ENCODE results near the gene CALN1. TPM values are rescaled to one million over a fixed set of nuclear protein-coding genes. Genes with fewer than 3 reads are reported as not detected.

The CALN1 gene
- total RNA-seq, 1 experiment from 2014 or later = not detected

DNA sequence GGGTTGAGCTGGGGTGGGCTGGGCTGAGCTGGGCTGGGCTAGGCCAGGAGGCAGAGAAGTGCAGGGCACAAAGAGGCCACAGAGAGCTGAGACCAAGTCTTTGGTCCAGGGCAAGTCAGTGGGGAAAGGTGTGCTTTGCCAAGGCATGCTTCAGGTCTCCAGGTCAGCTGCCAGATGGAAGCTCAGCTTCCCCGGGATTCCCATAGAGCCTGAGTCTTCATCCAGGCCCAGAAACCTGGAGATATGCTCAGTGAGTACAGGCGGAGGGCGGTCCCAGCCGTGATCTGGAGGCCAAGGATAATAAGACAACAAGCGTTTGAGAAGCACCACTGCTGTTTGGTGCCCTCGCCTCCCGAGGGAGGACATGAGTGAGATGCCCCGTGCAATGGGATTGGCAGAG, 4.7 kb upstream of the CALN1 start:
- H3K36me3 ChIP-seq = no peaks in the 10 kb centered on the region
- no peaks in the 10 kb centered on the region for H3K27me3 ChIP-seq
- H3K9me3 ChIP-seq = no peaks in the 10 kb centered on the region
- no peak overlapping the region for H3K4me3 ChIP-seq
- DNase-seq = no peak

GRCh38 chr7:72415586-72415985, 3.4 kb upstream of the CALN1 start:
- DNase-seq = no peak
- H3K36me3 ChIP-seq = no peaks in the 10 kb centered on the region

DNA sequence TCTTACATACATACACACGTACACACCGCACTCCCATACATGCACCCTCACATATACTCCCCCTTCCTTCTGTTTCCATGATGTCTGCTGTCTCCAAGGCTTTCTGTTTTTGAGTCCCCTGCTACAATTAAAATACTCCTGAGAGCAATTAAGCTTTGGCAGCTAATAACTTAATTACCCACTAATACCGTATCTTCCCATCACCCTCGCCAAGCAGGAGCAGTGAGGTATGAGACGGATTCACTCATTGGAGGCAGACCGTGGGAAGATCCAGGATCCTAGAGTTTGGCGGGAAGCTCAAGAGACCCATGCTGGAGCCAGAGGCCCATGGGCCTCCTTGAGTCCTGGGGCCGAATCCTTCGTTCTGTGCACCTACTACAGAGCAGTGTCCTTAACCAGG, 1.7 kb upstream of the CALN1 start:
- Histone ChIP-seq H3K27me3 (no peaks in the 10 kb centered on the region), H3K4me3 (no peak overlapping the region), H3K36me3 (no peaks in the 10 kb centered on the region), H3K9me3 (no peaks in the 10 kb centered on the region)
- no peak for DNase-seq

More at GRCh38 chr7:72415586-72415985, 3.4 kb upstream of the CALN1 start:
- Histone ChIP-seq H3K4me3 (no peak overlapping the region), H3K9me3 (no peaks in the 10 kb centered on the region), H3K27me3 (no peaks in the 10 kb centered on the region)

DNA sequence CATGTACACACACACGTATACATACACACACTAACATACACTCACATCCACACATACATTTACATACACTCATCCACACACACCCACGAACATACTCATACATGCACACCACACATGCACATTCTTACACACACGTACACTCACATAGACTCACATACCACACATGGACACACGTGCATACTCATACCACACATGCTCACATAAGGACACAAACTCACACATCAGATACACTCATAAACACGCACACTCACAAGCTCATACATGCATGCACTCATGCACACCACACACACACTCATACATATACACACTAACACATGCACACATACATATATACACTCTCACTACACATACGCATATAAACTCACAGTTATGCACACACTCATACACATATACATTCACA, 1.2 kb upstream of the CALN1 start:
- Histone ChIP-seq H3K4me3 (no peak overlapping the region), H3K27me3 (no peaks in the 10 kb centered on the region), H3K36me3 (no peaks in the 10 kb centered on the region), H3K9me3 (no peaks in the 10 kb centered on the region)
- DNase-seq = no peak

- Histone ChIP-seq H3K27me3 (no peaks in the 10 kb centered on the region), H3K4me3 (no peak overlapping the region), H3K9me3 (no peaks in the 10 kb centered on the region), H3K36me3 (no peaks in the 10 kb centered on the region)
- DNase-seq = no peak
These were observed 719 bp downstream of the CALN1 start for GRCh38 chr7:72411419-72411818.

- Histone ChIP-seq H3K27me3 (no peaks in the 10 kb centered on the region), H3K36me3 (no peaks in the 10 kb centered on the region), H3K4me3 (no peak overlapping the region), H3K9me3 (no peaks in the 10 kb centered on the region)
- no peak for DNase-seq
These were observed 2.5 kb downstream of the CALN1 start for GRCh38 chr7:72409638-72410015.

DNA sequence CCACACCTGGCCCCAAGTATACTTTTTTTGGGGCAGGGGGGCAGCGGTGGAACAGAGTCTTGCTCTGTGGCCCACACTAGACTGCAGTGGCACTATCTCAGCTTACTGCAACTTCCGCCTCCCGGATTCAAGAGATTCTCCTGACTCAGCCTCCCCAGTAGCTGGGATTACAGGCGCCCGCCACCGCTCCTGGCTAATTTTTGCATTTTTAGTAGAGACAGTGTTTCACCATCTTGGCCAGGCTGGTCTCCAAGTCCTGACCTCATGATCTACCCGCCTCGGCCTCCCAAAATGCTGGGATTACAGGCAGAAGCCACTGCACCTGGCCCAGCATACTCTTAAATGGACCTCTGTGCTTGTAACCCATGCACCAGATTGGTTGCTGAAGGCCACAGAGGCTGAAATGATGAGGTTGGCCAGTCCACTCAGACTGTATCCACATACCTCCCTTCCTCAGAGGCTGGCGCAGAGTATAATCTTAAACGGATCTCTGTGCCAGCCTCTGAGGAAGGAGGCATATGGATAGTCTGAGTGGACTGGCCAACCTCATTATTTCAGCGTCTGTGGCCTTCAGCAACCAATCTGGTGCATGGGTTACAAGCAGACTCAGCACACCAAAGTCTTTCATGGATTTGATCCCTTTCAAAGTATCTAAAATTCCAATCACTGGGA, 3.0 kb downstream of the CALN1 start:
- H3K4me3 ChIP-seq = no peak overlapping the region
- no peak for DNase-seq
- H3K27me3 ChIP-seq = no peaks in the 10 kb centered on the region
- no peaks in the 10 kb centered on the region for H3K36me3 ChIP-seq
- no peaks in the 10 kb centered on the region for H3K9me3 ChIP-seq

DNA sequence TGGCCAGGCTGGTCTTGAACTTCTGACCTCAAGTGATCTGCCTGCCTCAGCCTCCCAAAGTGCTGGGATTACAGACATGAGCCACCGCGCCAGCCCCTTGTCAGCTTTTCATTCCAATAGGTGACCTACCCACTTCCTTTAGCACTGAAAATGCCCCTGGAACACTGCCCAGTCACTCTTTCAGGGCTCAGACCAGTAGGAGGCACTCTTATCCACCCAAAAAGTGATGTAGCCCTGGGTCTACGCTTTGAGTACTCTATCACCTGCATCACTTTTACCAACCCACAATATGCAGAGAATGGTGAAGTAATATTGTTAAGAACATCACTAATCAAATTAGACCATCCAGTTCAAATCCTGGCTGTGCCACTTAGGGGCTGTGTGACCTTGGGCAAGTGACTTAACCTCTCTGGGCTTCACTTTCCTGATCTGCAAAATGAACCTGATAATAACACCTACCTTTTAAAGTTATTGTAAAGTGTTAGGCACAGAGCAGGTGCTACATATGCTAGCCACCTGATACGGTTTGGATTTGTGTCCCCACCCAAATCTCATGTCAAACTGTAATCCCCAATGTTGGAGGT, 5.2 kb downstream of the CALN1 start:
- no peak for DNase-seq
- no peaks in the 10 kb centered on the region for H3K27me3 ChIP-seq
- no peaks in the 10 kb centered on the region for H3K36me3 ChIP-seq
- H3K9me3 ChIP-seq = no peaks in the 10 kb centered on the region
- no peak overlapping the region for H3K4me3 ChIP-seq

DNA sequence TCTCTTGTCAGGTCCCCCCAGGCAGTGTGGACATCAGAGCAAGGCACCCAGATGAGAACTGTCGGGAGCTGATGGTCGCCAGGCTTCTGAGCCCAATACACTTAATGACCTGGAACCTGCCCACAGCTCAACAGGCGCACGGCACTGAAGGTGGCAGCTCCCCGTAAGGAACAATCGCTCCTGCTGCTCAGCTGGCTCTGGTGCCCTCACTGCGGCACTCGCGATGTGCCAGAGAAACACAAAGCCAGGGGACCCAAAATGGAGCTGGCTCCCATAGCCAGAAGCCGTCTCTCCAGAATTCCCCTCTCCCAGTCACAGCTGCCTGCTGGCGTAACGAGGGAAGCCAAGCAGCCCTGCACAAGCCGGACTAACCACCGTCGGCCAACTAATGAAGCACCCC, 6.3 kb downstream of the CALN1 start:
- H3K4me3 ChIP-seq = no peak overlapping the region
- no peaks in the 10 kb centered on the region for H3K27me3 ChIP-seq
- no peaks in the 10 kb centered on the region for H3K9me3 ChIP-seq
- DNase-seq = no peak
- H3K36me3 ChIP-seq = no peaks in the 10 kb centered on the region

- Histone ChIP-seq H3K36me3 (no peaks in the 10 kb centered on the region), H3K4me3 (no peak overlapping the region)
- peak; percentile 5 for DNase-seq
These were observed 6.7 kb downstream of the CALN1 start for GRCh38 chr7:72405418-72405817.

DNA sequence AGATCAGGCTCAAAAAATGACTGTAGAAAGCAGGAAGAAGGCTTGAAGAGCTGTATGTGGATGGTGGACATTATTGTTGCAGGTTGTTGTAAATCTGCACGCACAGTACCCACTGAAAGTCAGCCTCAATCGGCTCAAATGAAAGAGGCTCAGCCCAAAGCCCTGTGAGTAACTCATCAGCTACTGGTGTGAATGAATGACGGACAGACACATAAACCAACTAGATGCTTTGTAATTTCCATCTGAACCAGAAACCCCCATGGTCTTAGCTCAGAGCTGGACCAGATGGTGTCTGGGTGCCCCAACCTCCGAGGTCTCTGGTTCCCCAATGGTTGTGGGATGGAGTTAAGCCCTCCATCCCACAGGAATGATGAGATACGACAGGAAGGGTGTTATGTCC, 7.4 kb downstream of the CALN1 start:
- Histone ChIP-seq H3K36me3 (no peaks in the 10 kb centered on the region), H3K9me3 (no peaks in the 10 kb centered on the region), H3K27me3 (no peaks in the 10 kb centered on the region), H3K4me3 (no peak overlapping the region)
- DNase-seq = no peak

More at GRCh38 chr7:72405418-72405817, 6.7 kb downstream of the CALN1 start:
- H3K27me3 ChIP-seq = no peaks in the 10 kb centered on the region
- no peaks in the 10 kb centered on the region for H3K9me3 ChIP-seq

GRCh38 chr7:72403458-72404076, 8.6 kb downstream of the CALN1 start:
- no peak for DNase-seq
- H3K4me3 ChIP-seq = no peak overlapping the region

DNA sequence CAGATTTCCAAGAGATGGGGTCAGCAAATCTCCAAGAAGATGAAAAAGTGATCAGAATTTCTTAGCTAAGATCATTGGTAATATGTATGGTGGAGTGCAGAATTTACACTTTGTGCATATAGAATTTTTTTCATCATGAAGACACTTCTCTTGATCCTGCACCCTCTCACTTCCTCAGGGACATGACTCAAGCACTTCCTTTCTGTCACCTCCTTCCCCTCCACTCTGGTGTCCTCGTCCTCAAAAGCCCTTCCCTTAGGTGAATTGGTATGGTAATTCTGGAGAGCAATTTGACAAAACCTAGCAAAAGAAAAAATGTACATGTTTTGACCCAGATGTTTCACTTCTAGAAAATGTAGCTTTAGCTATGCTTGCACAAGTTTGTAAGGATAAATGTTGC, 18.1 kb downstream of the CALN1 start:
- Histone ChIP-seq H3K9me3 (no peaks in the 10 kb centered on the region), H3K27me3 (no peaks in the 10 kb centered on the region), H3K36me3 (no peaks in the 10 kb centered on the region), H3K4me3 (no peak overlapping the region)
- no peak for DNase-seq

More at GRCh38 chr7:72403458-72404076, 8.6 kb downstream of the CALN1 start:
- Histone ChIP-seq H3K36me3 (no peaks in the 10 kb centered on the region), H3K27me3 (no peaks in the 10 kb centered on the region), H3K9me3 (no peaks in the 10 kb centered on the region)

DNA sequence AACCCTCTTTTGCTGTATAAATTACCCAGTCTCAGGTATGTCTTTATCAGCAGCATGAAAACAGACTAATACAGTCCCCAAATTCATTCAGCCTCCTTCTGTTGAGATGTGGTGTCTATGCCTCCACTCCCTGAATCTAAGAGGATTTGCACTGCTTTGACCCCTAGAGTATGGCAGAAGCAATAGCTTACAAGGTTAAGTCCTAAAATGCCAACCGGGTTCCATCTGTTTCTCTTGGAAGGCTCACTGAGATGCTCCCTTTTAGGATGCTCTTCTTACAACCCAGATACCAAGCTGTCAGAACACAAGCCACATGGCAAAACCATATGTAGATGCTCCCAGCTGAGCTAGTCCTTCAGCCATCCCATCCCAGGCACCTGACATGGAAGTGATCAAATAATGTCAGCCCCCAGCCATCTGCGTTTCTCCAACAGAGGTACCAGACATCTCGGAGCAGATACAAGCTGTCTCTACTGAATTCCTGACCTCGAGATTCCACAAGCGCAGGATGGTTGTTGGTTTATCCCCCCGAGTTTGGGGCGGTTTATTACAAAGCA, 20.2 kb downstream of the CALN1 start:
- Histone ChIP-seq H3K27me3 (no peaks in the 10 kb centered on the region), H3K4me3 (no peak overlapping the region), H3K36me3 (no peaks in the 10 kb centered on the region), H3K9me3 (no peaks in the 10 kb centered on the region)
- DNase-seq = no peak

- Histone ChIP-seq H3K9me3 (no peaks in the 10 kb centered on the region), H3K4me3 (no peak overlapping the region), H3K36me3 (no peaks in the 10 kb centered on the region), H3K27me3 (no peaks in the 10 kb centered on the region)
- DNase-seq = no peak
These were observed 26.0 kb downstream of the CALN1 start for GRCh38 chr7:72386118-72386517.

DNA sequence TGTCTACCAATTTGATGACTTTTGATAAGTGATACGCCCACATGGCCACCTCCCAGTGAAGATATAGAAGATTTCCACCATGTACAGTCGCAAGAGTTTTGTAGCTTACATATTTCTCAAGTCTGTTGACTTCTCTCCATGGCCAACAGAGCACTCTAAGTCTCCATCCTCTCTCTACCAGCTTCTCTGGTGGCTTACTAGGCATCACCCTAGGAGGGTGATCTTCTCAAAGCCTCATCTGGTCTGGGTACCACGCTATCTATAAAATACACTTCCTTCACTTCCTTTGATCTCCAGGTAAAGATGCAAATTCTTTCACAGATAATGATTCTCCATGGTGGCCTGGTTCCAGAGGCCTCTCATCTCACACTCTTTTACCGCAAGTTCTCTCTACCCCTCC, 49.9 kb downstream of the CALN1 start:
- Histone ChIP-seq H3K27me3 (no peaks in the 10 kb centered on the region), H3K9me3 (no peaks in the 10 kb centered on the region), H3K4me3 (no peak overlapping the region), H3K36me3 (no peaks in the 10 kb centered on the region)
- DNase-seq = no peak

DNA sequence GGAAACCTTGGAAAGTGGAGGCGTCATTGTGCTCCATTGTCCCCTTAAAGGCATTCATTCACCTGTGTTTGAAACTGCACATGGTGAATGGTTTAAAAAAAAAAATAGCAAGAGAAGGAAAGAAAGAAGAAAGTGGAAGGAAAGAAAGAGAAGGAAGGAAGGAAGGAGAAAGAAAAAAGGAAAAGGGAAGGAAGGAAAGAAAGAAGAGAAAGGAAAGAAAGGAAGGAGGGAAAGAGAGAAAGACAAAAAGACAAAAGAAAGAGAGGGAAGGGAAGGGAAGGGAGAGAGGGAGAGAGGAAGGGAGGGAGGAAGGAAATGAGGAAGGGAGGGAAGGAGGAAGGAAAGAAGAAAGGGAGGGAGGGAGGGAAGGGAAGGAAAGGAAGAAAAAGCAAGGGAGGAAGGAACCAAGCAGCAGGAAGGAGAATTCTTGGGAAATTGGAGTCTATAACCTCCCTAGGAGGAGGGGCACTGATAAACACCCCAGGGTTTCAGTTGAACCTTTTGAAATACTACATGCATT, 66.9 kb downstream of the CALN1 start:
- Histone ChIP-seq H3K27me3 (0 out of 2 replicates have a peak, but pooled peaks cover 2% of the 10 kb centered on the region), H3K9me3 (no peaks in the 10 kb centered on the region), H3K36me3 (no peaks in the 10 kb centered on the region), H3K4me3 (no peak overlapping the region)
- no peak for DNase-seq

All from MG63 (cell line).